Measurements from ENCODE around the gene TRIM32. TPM values are rescaled to one million over a fixed set of nuclear protein-coding genes. Genes with fewer than 3 reads are reported as not detected.

TRIM32 gene
- total RNA-seq, 1 experiment from 2014 or later: 20.2 TPM

DNA sequence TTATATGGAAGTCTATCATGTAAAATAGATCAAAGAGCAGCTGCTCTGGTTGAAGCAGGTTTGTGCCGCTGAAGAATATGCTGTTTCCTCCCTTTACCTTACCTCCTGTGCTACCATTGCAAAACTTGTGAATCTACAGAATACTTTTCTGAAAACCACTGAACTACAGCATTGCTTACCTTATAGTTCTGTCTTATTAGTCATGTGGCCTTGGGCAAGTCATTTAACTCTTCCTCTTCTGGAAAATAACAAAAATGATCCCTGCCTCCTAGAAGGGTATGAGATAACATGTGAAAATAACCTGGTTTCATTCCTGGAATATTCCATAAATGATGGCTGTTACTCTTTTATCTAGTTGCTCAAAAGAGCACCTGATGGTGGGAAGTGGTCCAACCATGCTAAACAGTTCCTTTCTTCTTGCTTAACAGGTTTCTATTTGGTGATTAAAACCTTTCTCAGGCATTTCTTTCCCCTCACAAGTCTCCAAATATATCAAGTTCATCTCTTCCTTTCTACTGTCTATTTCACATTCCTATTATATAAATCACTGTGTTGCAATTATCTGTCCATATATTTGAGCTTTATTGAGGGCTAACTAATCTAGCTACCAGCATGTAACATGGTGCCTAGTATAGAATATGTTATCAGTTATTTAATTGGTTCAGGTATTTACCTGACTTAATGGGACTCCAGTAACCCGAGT is 15.0 kb downstream of the TRIM32 start:
- H3K4me3 ChIP-seq (ENCODE audit: low read depth in 2 of 2, low read length in 2 of 2): no peak overlapping the region
- DNase-seq (ENCODE audit: low read depth, low spot score) (no peak), ATAC-seq (no peak)
- ChIA-PET CTCF (no interaction called here), POLR2A (no interaction called here)
- in situ Hi-C loops (cut with HindIII; ENCODE audit: low pct_unique_long_range_greater_than_20kb, low sequenced_read_pairs) (no loop called here), intact Hi-C loops (cut with micrococcal nuclease; ENCODE audit: unreplicated experiment) (no loop called here)
- H3K27ac ChIP-seq (ENCODE audit: low read length): no peak overlapping the region
- TF ChIP-seq POLR2AphosphoS5 (IDR thresholded peaks at IDR 0.05; ENCODE audit: low read depth, low read length): no peak
- no peak for TF ChIP-seq TCF7L2 (IDR thresholded peaks at IDR 0.05; ENCODE audit: low read depth, low read length)
- TF ChIP-seq, protein P1, sequence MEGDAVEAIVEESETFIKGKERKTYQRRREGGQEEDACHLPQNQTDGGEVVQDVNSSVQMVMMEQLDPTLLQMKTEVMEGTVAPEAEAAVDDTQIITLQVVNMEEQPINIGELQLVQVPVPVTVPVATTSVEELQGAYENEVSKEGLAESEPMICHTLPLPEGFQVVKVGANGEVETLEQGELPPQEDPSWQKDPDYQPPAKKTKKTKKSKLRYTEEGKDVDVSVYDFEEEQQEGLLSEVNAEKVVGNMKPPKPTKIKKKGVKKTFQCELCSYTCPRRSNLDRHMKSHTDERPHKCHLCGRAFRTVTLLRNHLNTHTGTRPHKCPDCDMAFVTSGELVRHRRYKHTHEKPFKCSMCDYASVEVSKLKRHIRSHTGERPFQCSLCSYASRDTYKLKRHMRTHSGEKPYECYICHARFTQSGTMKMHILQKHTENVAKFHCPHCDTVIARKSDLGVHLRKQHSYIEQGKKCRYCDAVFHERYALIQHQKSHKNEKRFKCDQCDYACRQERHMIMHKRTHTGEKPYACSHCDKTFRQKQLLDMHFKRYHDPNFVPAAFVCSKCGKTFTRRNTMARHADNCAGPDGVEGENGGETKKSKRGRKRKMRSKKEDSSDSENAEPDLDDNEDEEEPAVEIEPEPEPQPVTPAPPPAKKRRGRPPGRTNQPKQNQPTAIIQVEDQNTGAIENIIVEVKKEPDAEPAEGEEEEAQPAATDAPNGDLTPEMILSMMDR (IDR thresholded peaks at IDR 0.05): no peak
- no peak for TF ChIP-seq SIN3A (IDR thresholded peaks at IDR 0.05; ENCODE audit: borderline replicate concordance, insufficient read depth, low read depth, low read length)
- TF ChIP-seq, protein P2, sequence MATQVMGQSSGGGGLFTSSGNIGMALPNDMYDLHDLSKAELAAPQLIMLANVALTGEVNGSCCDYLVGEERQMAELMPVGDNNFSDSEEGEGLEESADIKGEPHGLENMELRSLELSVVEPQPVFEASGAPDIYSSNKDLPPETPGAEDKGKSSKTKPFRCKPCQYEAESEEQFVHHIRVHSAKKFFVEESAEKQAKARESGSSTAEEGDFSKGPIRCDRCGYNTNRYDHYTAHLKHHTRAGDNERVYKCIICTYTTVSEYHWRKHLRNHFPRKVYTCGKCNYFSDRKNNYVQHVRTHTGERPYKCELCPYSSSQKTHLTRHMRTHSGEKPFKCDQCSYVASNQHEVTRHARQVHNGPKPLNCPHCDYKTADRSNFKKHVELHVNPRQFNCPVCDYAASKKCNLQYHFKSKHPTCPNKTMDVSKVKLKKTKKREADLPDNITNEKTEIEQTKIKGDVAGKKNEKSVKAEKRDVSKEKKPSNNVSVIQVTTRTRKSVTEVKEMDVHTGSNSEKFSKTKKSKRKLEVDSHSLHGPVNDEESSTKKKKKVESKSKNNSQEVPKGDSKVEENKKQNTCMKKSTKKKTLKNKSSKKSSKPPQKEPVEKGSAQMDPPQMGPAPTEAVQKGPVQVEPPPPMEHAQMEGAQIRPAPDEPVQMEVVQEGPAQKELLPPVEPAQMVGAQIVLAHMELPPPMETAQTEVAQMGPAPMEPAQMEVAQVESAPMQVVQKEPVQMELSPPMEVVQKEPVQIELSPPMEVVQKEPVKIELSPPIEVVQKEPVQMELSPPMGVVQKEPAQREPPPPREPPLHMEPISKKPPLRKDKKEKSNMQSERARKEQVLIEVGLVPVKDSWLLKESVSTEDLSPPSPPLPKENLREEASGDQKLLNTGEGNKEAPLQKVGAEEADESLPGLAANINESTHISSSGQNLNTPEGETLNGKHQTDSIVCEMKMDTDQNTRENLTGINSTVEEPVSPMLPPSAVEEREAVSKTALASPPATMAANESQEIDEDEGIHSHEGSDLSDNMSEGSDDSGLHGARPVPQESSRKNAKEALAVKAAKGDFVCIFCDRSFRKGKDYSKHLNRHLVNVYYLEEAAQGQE (IDR thresholded peaks at IDR 0.05; ENCODE audit: insufficient read depth in 1 of 2, low read depth in 2 of 2, low read length in 1 of 2): no peak
- no peaks in the 10 kb centered on the region for H3K36me3 ChIP-seq (ENCODE audit: control insufficient read depth, insufficient read depth, low read length)
- no peaks in the 10 kb centered on the region for H3K4me1 ChIP-seq (ENCODE audit: control insufficient read depth, insufficient read depth, low read length)
- no peaks in the 10 kb centered on the region for H3K9me3 ChIP-seq (ENCODE audit: control insufficient read depth, insufficient read depth, low read depth, low read length)
- no peaks in the 10 kb centered on the region for H3K27me3 ChIP-seq (ENCODE audit: control insufficient read depth, insufficient read depth, low read length)
- no TSS peak for BruUV-seq (replicated peaks)

DNA sequence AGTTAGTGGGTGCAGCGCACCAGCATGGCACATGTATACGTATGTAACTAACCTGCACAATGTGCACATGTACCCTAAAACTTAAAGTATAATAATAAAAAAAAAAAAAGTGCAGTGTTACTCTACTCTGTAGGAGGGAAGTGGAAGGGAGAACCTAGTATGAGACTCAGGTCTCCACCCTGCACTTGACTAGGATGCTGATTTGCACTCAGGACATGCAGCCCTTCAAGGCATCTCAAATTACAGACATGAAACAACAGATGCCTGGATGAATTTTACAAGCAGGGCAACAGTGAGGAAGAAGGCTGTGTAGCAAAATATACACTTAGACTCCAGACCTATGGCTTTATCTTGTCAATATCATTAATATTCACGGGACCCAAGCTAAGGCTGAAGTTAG is 16.5 kb downstream of the TRIM32 start:
- ATAC-seq: no peak
- POLR2A ChIA-PET: no interaction called here
- Histone ChIP-seq H3K4me3 (ENCODE audit: low read depth in 2 of 2, low read length in 2 of 2) (no peak overlapping the region), H3K27me3 (ENCODE audit: control insufficient read depth, insufficient read depth, low read length) (no peaks in the 10 kb centered on the region), H3K4me1 (ENCODE audit: control insufficient read depth, insufficient read depth, low read length) (no peaks in the 10 kb centered on the region), H3K9me3 (ENCODE audit: control insufficient read depth, insufficient read depth, low read depth, low read length) (no peaks in the 10 kb centered on the region), H3K27ac (ENCODE audit: low read length) (no peak overlapping the region), H3K36me3 (ENCODE audit: control insufficient read depth, insufficient read depth, low read length) (no peaks in the 10 kb centered on the region)
- BruUV-seq (replicated peaks): no TSS peak
- CTCF ChIA-PET: no interaction called here
- DNase-seq (ENCODE audit: low read depth, low spot score): no peak
- intact Hi-C loops (cut with micrococcal nuclease; ENCODE audit: unreplicated experiment): no loop called here
- in situ Hi-C loops (cut with HindIII; ENCODE audit: low pct_unique_long_range_greater_than_20kb, low sequenced_read_pairs): no loop called here
- TF ChIP-seq, protein P2 (IDR thresholded peaks at IDR 0.05; ENCODE audit: insufficient read depth in 1 of 2, low read depth in 2 of 2, low read length in 1 of 2): no peak
- TF ChIP-seq POLR2AphosphoS5 (IDR thresholded peaks at IDR 0.05; ENCODE audit: low read depth, low read length): no peak
- TF ChIP-seq, protein P1 (IDR thresholded peaks at IDR 0.05): no peak
- no peak for TF ChIP-seq SIN3A (IDR thresholded peaks at IDR 0.05; ENCODE audit: borderline replicate concordance, insufficient read depth, low read depth, low read length)
- TF ChIP-seq TCF7L2 (IDR thresholded peaks at IDR 0.05; ENCODE audit: low read depth, low read length): no peak
